Heart left ventricle (tissue), 16 donors: ENCODE measurements around the gene ZNF688. TPM values are rescaled to one million over a fixed set of nuclear protein-coding genes. Genes with fewer than 3 reads are reported as not detected.

ENCODE experiments used
- ATAC-seq, 4 donors: fragments of 200-7000 bp; cut with Tn5 transposase; one replicate each; pipeline ENCODE4 v1.9.1; 2020 to 2022; ENCODE audit warnings: moderate library complexity in 4 of 4, mild to moderate bottlenecking in 3 of 4, moderate number of reproducible peaks in 1 of 4
- DNase-seq, 5 donors: peaks; one replicate each; pipeline ENCODE4 v3.0.0-alpha.2; 2020
- H3K27ac ChIP-seq, 12 donors: fragments of 200-600 bp; sonication (generic) in 4 of 12; one replicate each; pipeline versions ENCODE4 v1.5.0 to v1.8.0; 2016 to 2022; ENCODE audit warnings: mild to moderate bottlenecking in 2 of 12
- H3K27me3 ChIP-seq, 9 donors: fragments of 200-600 bp; sonication (generic) in 2 of 9; one replicate each; pipeline versions ENCODE4 v1.5.1 to v1.8.0; 2016 to 2022; ENCODE audit warnings: mild to moderate bottlenecking in 3 of 9
- H3K36me3 ChIP-seq, 9 donors: fragments of 200-600 bp; sonication (generic) in 2 of 9; one replicate each; pipeline versions ENCODE4 v1.5.0 to v1.8.0; 2018 to 2022; ENCODE audit warnings: mild to moderate bottlenecking in 2 of 9
- H3K4me1 ChIP-seq, 12 donors: fragments of 200-600 bp; sonication (generic) in 4 of 12; one replicate each; pipeline versions ENCODE4 v1.5.0 to v1.8.0; 2016 to 2022; ENCODE audit warnings: mild to moderate bottlenecking in 3 of 12
- H3K4me3 ChIP-seq, 12 donors: fragments of 200-600 bp; sonication (generic) in 4 of 12; one replicate each; pipeline versions ENCODE4 v1.5.0 to v1.8.0; 2017 to 2022; ENCODE audit warnings: mild to moderate bottlenecking in 9 of 12, moderate library complexity in 4 of 12
- H3K9me3 ChIP-seq, 12 donors: fragments of 200-600 bp; sonication (generic) in 4 of 12; one replicate each; pipeline versions ENCODE4 v1.5.0 to v1.8.0; 2016 to 2022; ENCODE audit warnings: mild to moderate bottlenecking in 1 of 12
- CTCF ChIP-seq, 12 donors: fragments of 200-600 bp; sonication (generic) in 4 of 12; IDR thresholded peaks; one replicate each; pipeline versions ENCODE4 v1.5.0 to v1.8.0; 2018 to 2022; ENCODE audit warnings: antibody characterized with exemption in 12 of 12, mild to moderate bottlenecking in 5 of 12
- POLR2A ChIP-seq, 2 donors: fragments of 450-650 bp; IDR thresholded peaks; one replicate each; pipeline ENCODE4 v1.6.1; 2017; ENCODE audit warnings: antibody characterized with exemption in 2 of 2, mild to moderate bottlenecking in 2 of 2, moderate library complexity in 2 of 2
- WGBS, 4 donors: extraction: QIAGEN DNeasy Blood & Tissue Kit in 2 of 4; methylation state at CpG; one replicate each; pipeline versions ENCODE4 v1.1.5 to v1.1.7; 2013 to 2018; 5-methylcytosine and 5-hydroxymethylcytosine counted together
- intact Hi-C, 10 donors: fragments of 100-400 bp; cut with DNase I; formaldehyde crosslinking; loops; one replicate each; pipeline versions ENCODE4 v1.11.1 to v1.14.2; 2022
- polyA plus RNA-seq, 2 donors: library from polyadenylated mRNA; stranded (reverse); fragments of 200-250 nt; gene quantifications; one replicate each; pipeline ENCODE4 v1.2.3, GENCODE V29; 2013
- total RNA-seq, 9 donors: library from RNA; depleted of rRNA in 2 of 9; stranded (reverse); fragments of >200 nt in 2 of 9; fragmentation: NEBNext Ultra II Directional in 3 of 9; extraction: Animal tissue kit (Norgen Biotek cat#: 25700) in 3 of 9; gene quantifications; one replicate each; pipeline versions ENCODE4 v1.1.0 to v1.2.4, GENCODE V29; 2016 to 2023
- donor health status: ischemic (EF 13 %, LVEDD 7.1; RV severe dilation, severe dysfunction).
- donor health status: healthy with polysubstance abuse.
- donor health status: DM: no; HTN: yes; CAD: no.
- donor health status: DM: no; HTN: no; CAD: no.
- donor health status: ischemic (EF 25% LVEDD 6.9; RV normal size, moderate dysfunction).
- donor health status: ischemic (EF 25% LVEDD 5.7; RV mildly dilated, moderate dysfunction).
- donor health status: healthy.
- donor health status: DM: yes; HTN: yes; CAD: no.
- donor health status: ischemic (EF 35%, LVEDD 5.7; RV mildly dilated, moderate dysfunction).
- donor health status: nonischemic (EF 11% LVEDD 7.7; RV severe dilation, severe dysfunction).
- donor health status: DM: yes; HTN: yes; CAD: no.
- donor health status: PGD.
- donor health status: ischemic (EF 29% LVEDD 5.4; RV normal size, mild dysfunction).
- donor health status: nonischemic (EF 23%, LVEDD 6.1; RV moderate dilation, normal function).

Gene ZNF688
- total and polyA plus RNA-seq, 11 donors: 7.6 to 15.7 (median 11.6) TPM

DNA sequence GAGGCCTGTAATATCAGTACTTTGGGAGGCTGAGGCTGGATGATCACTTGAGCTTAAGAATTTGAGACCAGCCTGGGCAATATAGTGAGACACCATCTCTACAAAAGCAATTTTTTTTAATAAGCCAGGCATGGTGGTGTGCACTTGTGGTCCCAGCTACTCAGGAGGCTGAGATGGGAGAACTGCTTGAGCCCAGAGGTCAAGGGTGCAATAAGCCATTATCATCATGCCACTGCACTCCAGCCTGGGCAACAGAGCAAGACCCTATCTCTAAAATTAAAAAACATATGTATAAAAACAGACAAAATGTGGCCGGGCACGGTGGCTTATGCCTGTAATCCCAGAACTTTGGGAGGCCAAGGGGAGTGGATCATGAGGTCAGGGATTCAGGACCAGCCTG, 17.1 kb upstream of the ZNF688 start:
- peaks cover 0 to 8% (median 4%) of the 10 kb centered on the region in 9 donors for H3K36me3 ChIP-seq
- intact Hi-C loops: loop anchor here in 5 of 10 donors (5.0 to 10.0 kb wide), 7 partner anchors 39 to 69 kb away; partner anchors contain the start of genes FBRS (in 2 of the 5), PRR14 (in 1 of the 5) and ZNF768 (in 1 of the 5)
- H3K9me3 ChIP-seq: no peaks in the 10 kb centered on the region
- peaks cover 0 to 25% (median 10%) of the 10 kb centered on the region in 12 donors for H3K4me1 ChIP-seq
- WGBS, 4 donors: 82 to 98% (median 92%) methylated on average over 2 of the region's 2 CpGs
- ATAC-seq: no peak
- H3K4me3 ChIP-seq: no peak overlapping the region
- no peaks in the 10 kb centered on the region for H3K27me3 ChIP-seq
- no peak for DNase-seq
- H3K27ac ChIP-seq: no peak overlapping the region
- TF ChIP-seq CTCF (IDR thresholded peaks at IDR 0.05) (no peak), POLR2A (IDR thresholded peaks at IDR 0.05) (no peak)

- H3K4me1 ChIP-seq: peaks cover 0 to 25% (median 10%) of the 10 kb centered on the region in 12 donors
- peak; percentile 94 to 98 (median 98) for DNase-seq
- no peaks in the 10 kb centered on the region for H3K9me3 ChIP-seq
- peak within 1 kb of the TSS; percentile 54 to 93 (median 74) for H3K4me3 ChIP-seq
- peak; percentile 98 to 100 (median 99) for ATAC-seq
- 0 to 1% (median 0%) methylated on average over 29 to 50 of the region's 50 CpGs for WGBS, 4 donors
- H3K27me3 ChIP-seq: no peaks in the 10 kb centered on the region
- H3K36me3 ChIP-seq: peaks cover 0 to 37% (median 29%) of the 10 kb centered on the region in 9 donors
- intact Hi-C loops: loop anchor here in 7 of 10 donors (1.0 to 10.0 kb wide), 12 partner anchors 13 to 72 kb away; partner anchors contain the start of genes ZNF768 (in 3 of the 7), FBRS (in 2 of the 7), PRR14 (in 1 of the 7) and ZNF688 (in 1 of the 7)
- TF ChIP-seq CTCF (IDR thresholded peaks at IDR 0.05) (peak in 11 of 12 donors; percentile 10 to 57 (median 33)), POLR2A (IDR thresholded peaks at IDR 0.05) (peak in 1 of 2 donors; percentile 54)
- peak within 1 kb of the TSS; percentile 83 to 97 (median 88) for H3K27ac ChIP-seq
Observed at GRCh38 chr16:30585400-30586191, 14.1 kb upstream of the ZNF688 start, which contains the start of gene ZNF785. Gene ZNF785, minus strand, starts transcription at chr16:30585697. Its CDS starts 86 bp downstream, at chr16:30585611.

DNA sequence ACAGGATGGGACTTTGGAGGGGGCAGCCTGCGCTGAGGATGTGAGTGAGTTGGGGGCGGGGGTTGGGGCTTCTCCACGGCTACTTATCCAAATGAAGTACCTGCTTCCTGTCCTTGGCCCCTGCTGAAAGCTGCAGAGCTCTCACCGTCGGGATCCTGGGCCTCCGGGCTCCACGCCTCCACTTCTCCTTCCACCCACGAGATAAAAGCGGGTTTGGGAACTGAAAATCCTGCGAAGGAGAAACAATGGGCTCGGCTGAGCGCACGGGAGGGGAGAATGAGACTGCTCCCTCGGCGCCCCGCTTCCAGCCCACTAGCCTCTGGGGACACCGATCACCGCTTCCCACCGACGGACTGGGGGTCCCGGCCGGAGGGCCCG, 13.5 kb upstream of the ZNF688 start:
- no peak for TF ChIP-seq POLR2A (IDR thresholded peaks at IDR 0.05)
- TF ChIP-seq CTCF (IDR thresholded peaks at IDR 0.05): no peak
- H3K4me1 ChIP-seq: peaks cover 0 to 25% (median 10%) of the 10 kb centered on the region in 12 donors
- DNase-seq (no peak), ATAC-seq (peak in 1 of 4 donors; percentile 1)
- peaks cover 0 to 37% (median 29%) of the 10 kb centered on the region in 9 donors for H3K36me3 ChIP-seq
- peak overlapping the region; percentile 54 to 93 (median 74) for H3K4me3 ChIP-seq
- no peaks in the 10 kb centered on the region for H3K27me3 ChIP-seq
- H3K27ac ChIP-seq: peak overlapping the region; percentile 83 to 97 (median 88)
- intact Hi-C loops: loop anchor here in 7 of 10 donors (1.0 to 10.0 kb wide), 12 partner anchors 13 to 72 kb away; partner anchors contain the start of genes ZNF768 (in 3 of the 7), FBRS (in 2 of the 7), PRR14 (in 1 of the 7) and ZNF688 (in 1 of the 7)
- no peaks in the 10 kb centered on the region for H3K9me3 ChIP-seq
- 1 to 3% (median 1%) methylated on average over 16 to 23 of the region's 23 CpGs for WGBS, 4 donors
